AML-193 (cell line): ENCODE measurements around the gene TRIP11.

Experiments
- DNase-seq, 2 experiments: peaks; one replicate each; lab custom pipeline; 2025; lab: John Stamatoyannopoulos, UW

TRIP11 gene

DNA sequence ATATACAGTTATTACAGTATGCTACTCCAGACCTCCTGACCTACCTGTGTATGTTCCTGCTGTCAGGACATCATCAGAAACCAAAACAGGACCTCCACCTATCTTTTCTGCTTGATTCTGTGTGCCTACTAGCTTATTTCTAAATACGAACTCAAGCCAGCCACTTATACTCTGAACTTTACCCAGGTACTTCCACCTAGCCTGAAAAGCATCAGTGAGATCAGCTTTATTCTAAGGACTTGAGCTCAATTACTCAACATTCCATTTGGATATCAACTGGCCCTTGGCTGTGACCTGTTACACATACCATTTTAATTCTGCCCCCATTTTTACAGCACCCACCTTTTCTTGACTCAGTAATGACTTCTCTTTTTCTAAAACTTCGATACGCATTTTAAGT is 29.2 kb downstream of the TRIP11 start:
- DNase-seq: no peak

DNA sequence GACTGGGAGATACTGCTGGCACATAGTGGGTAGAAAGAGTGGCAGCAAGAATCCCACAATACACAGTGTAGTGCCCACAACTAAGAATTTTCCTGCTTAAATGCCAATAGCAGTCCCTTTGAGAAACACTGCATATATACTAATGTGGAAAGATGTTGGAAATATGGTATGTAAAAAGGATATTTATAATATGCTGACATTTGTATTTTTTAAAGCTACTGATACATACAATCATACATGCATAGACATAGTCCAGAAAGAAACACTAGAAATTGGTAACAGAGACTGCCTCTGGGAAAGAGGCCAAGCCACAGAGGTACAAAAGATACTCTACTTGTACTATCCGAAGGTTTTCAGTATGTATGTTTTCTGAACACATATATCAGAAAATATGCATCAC is 30.3 kb downstream of the TRIP11 start:
- DNase-seq: no peak

GRCh38 chr14:92005019-92005418 is 34.8 kb downstream of the TRIP11 start:
- no peak for DNase-seq

DNA sequence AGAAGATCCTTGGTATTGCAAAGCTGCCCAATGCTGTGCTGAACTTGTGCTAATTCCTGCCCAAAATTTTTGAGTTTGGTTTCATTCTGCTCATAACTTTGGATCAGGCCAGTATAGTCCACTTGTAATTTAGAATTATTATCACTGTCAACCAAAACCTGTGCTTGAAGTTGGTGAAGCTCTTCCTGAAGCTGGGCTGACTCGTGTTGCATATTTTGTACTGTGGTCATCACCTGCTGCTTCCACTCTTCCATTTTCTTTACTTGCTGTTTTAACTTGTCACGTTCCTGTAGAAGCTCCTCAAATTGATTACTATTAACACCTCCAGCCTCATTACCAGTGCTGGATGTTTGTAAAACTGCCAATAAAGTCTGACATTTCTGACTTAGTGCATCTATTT is 35.8 kb downstream of the TRIP11 start:
- DNase-seq: no peak

- DNase-seq: no peak
These were observed 40.9 kb downstream of the TRIP11 start for GRCh38 chr14:91998667-91999570.

DNA sequence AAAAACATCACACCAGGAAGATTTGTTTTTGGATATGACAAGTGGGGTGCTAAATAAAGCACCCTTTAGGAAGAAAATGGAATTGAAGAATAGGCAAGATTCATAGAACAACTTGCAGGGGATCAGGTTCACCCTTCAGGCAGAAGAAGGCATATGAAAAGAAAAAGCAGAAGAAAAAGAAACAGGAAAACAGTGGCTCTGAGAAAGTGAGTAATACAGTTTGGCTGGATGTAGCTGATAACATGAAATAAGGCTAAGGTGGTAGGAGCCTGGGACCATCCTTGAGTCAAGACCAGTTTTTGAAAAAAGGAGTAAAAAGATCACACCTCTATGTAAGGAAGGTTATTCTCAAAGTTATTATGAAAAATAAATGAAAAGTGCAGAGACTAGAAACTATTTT is 42.4 kb downstream of the TRIP11 start:
- DNase-seq: peak; percentile 10 to 28

DNA sequence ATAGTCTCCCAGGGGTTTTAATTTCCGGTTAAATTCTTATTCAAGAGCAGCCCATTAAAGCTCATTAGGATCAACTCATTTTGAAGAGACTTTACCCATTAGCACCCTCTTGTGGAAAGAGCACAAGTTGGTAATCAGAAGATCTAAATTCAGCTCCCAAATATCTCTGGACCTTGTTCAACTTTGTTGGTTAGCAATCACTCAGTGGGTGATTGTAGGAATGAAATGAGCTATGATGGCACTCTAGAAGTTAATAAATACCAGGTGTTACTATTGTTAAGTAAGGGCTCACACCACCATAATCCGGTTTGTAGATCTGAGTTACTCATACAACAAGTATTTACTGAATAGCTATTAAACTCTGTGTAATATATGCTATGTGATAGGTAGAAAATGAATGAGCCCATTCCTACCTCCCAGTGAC is 42.9 kb downstream of the TRIP11 start:
- peak; percentile 41 to 59 for DNase-seq

GRCh38 chr14:91987192-91987591 is 52.7 kb downstream of the TRIP11 start:
- no peak for DNase-seq

DNA sequence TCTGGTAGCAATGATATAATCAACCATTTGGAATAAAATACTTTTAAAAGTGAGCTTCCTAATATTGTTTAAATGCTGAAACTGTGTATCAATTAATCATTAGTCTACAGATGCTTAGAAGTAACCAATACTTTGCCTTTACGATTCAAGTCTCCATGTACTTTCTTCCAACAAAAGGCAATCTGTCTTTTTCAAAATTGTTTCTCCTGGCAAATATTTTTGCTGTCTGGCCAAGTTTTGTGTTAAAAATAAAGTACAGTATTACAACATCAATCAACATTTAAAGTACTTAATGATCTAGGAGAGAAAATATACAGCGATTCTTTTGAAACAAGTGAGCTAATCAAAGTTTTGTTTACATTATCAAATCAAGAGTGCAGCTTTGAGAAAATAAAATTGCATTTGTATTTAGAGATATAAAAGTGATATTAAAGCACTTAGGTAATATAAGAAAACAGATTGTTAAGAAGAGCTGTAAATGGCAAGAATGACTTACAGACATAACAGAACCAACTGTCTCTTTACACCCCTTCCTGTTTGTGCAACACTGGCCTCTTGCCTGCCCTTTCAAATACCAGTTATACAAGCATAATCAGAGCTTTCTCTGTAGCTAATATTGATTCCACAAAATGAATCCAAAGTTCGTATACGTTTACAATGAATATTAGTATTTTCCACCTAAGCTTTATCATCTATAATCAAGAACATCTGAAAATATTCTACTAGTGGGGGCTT is 54.2 kb downstream of the TRIP11 start:
- DNase-seq: peak; percentile 52 to 77

GRCh38 chr14:91985008-91985407 is 54.9 kb downstream of the TRIP11 start:
- DNase-seq: no peak

DNA sequence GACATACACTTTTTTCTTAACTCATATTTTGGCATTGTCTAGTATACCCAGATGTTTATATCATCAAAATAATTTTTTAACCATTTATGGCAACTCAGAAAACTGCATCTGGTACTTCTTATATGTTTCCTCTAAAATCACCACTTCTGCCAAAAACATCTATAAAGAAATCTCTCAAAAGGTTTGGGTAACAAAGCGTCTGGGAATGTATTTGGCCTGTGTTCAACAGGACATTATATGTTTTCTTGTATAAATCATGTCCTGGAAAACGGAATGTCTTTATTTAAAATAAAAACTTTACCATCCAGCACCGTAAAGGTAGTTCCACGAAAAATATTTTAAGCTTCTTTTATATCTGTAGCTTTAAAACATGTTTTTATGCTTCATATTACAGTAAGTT is 56.3 kb downstream of the TRIP11 start:
- no peak for DNase-seq

- peak; percentile 17 to 44 for DNase-seq
These were observed 59.7 kb downstream of the TRIP11 start for GRCh38 chr14:91980157-91980556.

DNA sequence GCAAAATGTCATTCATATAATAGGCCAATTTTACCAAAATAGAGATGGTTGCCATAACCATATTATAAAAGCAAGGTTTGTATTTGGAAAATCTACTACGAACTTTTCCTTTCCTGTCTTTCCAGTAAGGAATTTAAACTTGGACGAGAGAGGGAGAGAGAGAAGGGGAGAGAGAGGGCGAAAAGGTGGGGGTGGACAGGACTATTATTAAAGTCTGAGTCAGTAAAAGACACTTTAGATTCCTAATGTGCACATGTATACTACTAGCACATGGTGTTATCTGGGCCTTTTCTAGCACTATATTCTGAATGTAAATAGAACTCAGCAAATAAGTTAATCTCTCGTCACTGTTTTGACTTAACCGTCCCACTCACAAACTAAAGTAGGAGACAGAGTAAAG is 62.0 kb downstream of the TRIP11 start:
- DNase-seq: no peak

DNA sequence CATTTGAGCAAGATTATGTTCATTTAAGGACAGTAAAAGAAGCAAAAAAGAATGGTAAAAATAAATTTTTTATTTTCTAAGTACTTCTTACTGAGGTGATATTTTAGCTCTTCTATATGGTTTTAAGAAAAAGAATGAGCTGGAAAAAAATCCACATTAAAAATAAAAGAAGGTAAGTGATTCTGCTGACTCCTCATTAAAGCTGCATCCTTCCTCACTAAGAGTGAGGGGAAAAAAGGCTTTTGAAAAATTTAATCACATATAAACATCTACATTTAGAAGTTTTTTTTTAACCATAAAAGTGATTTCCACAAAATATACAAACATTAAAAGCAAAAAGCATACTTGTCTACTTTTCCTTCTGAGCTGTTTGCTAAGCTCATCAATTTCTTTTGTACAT is 64.1 kb downstream of the TRIP11 start:
- DNase-seq: no peak

- DNase-seq: no peak
These were observed 68.6 kb downstream of the TRIP11 start for GRCh38 chr14:91971188-91971778.

DNA sequence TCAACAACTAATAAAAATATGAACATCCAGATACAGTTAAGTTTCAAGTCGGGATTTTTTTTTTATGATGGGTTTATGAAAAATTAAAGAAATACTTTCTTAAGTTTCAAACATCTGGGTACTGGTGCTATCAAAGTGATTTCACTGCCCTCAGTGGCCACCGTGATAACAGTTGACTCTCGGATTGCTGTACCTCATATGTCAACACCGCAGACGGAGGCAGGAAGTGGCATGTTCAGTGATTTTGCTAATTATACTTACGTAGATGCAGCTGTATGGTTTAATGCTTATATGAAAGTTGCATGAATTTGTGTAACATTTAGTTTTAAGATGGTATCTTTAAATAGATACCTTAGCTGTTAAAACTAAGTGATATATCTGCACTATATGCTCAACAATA is 71.6 kb downstream of the TRIP11 start:
- no peak for DNase-seq

GRCh38 chr14:91964724-91965123 is 75.1 kb downstream of the TRIP11 start:
- no peak for DNase-seq

- no peak for DNase-seq
These were observed 75.8 kb downstream of the TRIP11 start for GRCh38 chr14:91964011-91964410.

- DNase-seq: no peak
These were observed 76.4 kb downstream of the TRIP11 start for GRCh38 chr14:91963465-91963864.

GRCh38 chr14:91961297-91962220 is 78.3 kb downstream of the TRIP11 start:
- no peak for DNase-seq

DNA sequence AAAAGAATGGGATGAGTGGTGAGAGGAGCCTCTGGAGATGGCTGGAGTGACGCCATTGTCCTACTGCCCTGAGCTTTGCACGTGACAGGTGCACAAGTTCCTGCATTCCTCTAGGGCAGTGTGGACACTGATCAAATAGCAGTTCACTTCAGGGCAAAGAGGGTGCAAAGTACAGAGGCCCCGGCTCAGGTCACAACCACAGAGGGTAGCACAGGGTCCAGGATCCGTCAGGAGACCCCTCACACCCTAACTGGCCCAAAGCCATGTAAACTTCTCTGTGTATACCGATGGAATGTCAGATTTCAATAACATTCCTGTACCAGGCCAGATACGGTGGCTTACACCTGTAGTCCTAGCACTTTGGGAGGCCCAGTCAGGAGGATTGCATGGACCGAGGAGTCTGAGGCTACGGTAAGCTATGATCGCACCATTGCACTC is 82.0 kb downstream of the TRIP11 start:
- DNase-seq: no peak

DNA sequence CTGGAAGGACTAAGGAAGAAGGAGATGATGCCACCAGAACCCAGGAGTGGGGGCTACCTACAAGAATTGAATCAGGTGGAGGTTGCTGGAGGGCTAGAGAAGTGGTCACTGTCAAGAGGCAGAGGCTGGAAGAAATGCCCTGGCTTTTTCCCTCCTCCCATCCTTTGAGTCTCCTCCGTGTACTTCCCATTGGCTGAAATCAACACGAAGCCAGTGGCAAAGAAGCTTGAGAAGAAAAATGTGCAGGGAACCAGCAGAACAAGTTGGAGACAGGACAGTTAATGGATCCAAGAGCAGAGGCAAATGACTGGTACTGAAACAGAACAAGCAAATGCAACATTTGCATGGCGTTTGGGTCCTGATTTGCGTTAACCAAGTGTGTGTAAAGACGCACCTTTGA is 83.2 kb downstream of the TRIP11 start:
- DNase-seq: no peak
